ENCODE results near the gene GPR18.

DNA sequence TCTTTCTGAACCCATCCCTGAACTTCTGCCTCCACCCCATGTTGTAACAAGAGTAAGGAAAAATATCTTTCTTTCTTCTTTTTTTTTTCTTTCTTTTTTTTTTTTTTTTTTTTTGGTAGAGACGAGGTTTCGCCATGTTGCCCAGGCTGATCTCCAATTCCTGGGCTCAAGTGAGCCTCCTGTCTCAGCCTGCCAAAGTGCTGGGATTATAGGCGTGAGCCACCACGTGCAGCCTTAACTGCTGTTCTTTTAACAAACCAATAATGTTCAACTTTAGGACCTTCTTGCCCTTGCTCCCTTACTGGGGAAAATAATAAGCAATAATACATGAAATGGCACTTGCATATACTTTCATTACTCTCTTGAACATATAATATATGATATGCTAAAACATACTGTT lies 29.4 kb upstream of the GPR18 start:
- TF ChIP-seq, protein P1, sequence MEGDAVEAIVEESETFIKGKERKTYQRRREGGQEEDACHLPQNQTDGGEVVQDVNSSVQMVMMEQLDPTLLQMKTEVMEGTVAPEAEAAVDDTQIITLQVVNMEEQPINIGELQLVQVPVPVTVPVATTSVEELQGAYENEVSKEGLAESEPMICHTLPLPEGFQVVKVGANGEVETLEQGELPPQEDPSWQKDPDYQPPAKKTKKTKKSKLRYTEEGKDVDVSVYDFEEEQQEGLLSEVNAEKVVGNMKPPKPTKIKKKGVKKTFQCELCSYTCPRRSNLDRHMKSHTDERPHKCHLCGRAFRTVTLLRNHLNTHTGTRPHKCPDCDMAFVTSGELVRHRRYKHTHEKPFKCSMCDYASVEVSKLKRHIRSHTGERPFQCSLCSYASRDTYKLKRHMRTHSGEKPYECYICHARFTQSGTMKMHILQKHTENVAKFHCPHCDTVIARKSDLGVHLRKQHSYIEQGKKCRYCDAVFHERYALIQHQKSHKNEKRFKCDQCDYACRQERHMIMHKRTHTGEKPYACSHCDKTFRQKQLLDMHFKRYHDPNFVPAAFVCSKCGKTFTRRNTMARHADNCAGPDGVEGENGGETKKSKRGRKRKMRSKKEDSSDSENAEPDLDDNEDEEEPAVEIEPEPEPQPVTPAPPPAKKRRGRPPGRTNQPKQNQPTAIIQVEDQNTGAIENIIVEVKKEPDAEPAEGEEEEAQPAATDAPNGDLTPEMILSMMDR (conservative IDR thresholded peaks at IDR 0.05): no peak
- no peak for TF ChIP-seq ZFX (IDR thresholded peaks at IDR 0.05)
